Left lung (tissue), 10 donors: ENCODE results near the gene TGFB1I1. TPM values are rescaled to one million over a fixed set of nuclear protein-coding genes. Genes with fewer than 3 reads are reported as not detected.

Source experiments
- ATAC-seq: fragments of 200-7000 bp; cut with Tn5 transposase; one replicate; pipeline ENCODE4 v1.9.1; 2020; ENCODE audit warnings: moderate library complexity
- DNase-seq, 4 donors: peaks; one replicate each; pipeline ENCODE4 v3.0.0-alpha.2; 2013 to 2020
- H3K27ac ChIP-seq, 2 donors: fragments of 200-600 bp; sonication (generic) in 1 of 2; one replicate each; pipeline versions ENCODE4 v1.5.0 to v1.8.0; 2020 to 2021
- H3K27me3 ChIP-seq, 2 donors: fragments of 200-600 bp; sonication (generic) in 1 of 2; one replicate each; pipeline versions ENCODE4 v1.5.0 to v1.8.0; 2020 to 2021
- H3K36me3 ChIP-seq, 2 donors: fragments of 200-600 bp; sonication (generic) in 1 of 2; one replicate each; pipeline versions ENCODE4 v1.5.0 to v1.8.0; 2020 to 2021
- H3K4me1 ChIP-seq, 2 donors: fragments of 200-600 bp; one replicate each; pipeline ENCODE4 v1.8.0; 2021
- H3K4me3 ChIP-seq, 2 donors: fragments of 200-600 bp; sonication (generic) in 1 of 2; one replicate each; pipeline versions ENCODE4 v1.5.0 to v1.8.0; 2020 to 2021; ENCODE audit warnings: mild to moderate bottlenecking in 1 of 2
- H3K9me3 ChIP-seq, 2 donors: fragments of 200-600 bp; sonication (generic) in 1 of 2; one replicate each; pipeline versions ENCODE4 v1.5.0 to v1.8.0; 2020 to 2021
- intact Hi-C, 2 donors: fragments of 100-400 bp; cut with DNase I; formaldehyde crosslinking; loops; one replicate each; pipeline versions ENCODE4 v1.11.2 to v1.14.2; 2022
- polyA plus RNA-seq, 6 donors: library from polyadenylated mRNA; unstranded; fragments of 120-200 nt; gene quantifications; one replicate each; pipeline ENCODE4 v1.2.1, GENCODE V29; 2013; ENCODE audit not compliant: insufficient read length in 6 of 6
- total RNA-seq, 2 donors: library from RNA; stranded (reverse); fragmentation: NEBNext Ultra II Directional; extraction: Animal tissue kit (Norgen Biotek cat#: 25700); gene quantifications; one replicate each; pipeline ENCODE4 v1.2.1, GENCODE V29; 2021
- TF ChIP-seq, protein P1 (sequence below), 2 donors: fragments of 200-600 bp; sonication (generic) in 1 of 2; IDR thresholded peaks; one replicate each; pipeline versions ENCODE4 v1.5.0 to v1.8.0; 2021; ENCODE audit warnings: antibody characterized with exemption in 2 of 2
- donor health status: DM: no; HTN: yes; CAD: no.
- donor health status: DM: no; HTN: no; CAD: no.

The TGFB1I1 gene
- total and polyA plus RNA-seq, 8 donors, result 49.3 to 85.3 (median 66.8) TPM

DNA sequence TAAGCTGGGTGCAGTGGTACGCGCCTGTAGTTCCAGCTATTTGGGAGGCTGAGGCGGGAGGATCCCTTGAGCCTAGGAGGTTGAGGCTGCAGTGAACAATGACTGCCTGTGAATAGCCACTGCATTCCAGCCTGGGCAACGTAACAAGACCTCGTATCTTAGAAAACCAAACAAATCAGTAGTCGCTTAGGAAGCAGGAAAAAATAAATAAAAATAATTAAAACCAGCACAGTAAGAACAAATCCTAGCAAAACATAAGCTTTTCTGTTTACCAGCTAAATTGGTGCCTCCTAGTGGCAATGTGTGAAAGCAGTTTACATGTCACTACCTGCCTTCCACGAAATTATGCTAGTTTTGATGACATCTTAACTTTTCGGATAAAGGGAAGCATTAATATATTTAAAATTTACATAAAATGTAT lies 11.4 kb upstream of the TGFB1I1 start:
- Histone ChIP-seq H3K4me1 (peaks cover 18 to 45% of the 10 kb centered on the region in 2 donors), H3K9me3 (no peaks in the 10 kb centered on the region), H3K36me3 (peaks cover 0 to 39% of the 10 kb centered on the region in 2 donors), H3K4me3 (peak overlapping the region; percentile 33 to 82), H3K27ac (peak overlapping the region; percentile 99 to 100), H3K27me3 (no peaks in the 10 kb centered on the region)
- DNase-seq (no peak), ATAC-seq (no peak)
- intact Hi-C loops, result no loop called here
- TF ChIP-seq, protein P1, sequence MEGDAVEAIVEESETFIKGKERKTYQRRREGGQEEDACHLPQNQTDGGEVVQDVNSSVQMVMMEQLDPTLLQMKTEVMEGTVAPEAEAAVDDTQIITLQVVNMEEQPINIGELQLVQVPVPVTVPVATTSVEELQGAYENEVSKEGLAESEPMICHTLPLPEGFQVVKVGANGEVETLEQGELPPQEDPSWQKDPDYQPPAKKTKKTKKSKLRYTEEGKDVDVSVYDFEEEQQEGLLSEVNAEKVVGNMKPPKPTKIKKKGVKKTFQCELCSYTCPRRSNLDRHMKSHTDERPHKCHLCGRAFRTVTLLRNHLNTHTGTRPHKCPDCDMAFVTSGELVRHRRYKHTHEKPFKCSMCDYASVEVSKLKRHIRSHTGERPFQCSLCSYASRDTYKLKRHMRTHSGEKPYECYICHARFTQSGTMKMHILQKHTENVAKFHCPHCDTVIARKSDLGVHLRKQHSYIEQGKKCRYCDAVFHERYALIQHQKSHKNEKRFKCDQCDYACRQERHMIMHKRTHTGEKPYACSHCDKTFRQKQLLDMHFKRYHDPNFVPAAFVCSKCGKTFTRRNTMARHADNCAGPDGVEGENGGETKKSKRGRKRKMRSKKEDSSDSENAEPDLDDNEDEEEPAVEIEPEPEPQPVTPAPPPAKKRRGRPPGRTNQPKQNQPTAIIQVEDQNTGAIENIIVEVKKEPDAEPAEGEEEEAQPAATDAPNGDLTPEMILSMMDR (IDR thresholded peaks at IDR 0.05), result peak; percentile 51 to 59

DNA sequence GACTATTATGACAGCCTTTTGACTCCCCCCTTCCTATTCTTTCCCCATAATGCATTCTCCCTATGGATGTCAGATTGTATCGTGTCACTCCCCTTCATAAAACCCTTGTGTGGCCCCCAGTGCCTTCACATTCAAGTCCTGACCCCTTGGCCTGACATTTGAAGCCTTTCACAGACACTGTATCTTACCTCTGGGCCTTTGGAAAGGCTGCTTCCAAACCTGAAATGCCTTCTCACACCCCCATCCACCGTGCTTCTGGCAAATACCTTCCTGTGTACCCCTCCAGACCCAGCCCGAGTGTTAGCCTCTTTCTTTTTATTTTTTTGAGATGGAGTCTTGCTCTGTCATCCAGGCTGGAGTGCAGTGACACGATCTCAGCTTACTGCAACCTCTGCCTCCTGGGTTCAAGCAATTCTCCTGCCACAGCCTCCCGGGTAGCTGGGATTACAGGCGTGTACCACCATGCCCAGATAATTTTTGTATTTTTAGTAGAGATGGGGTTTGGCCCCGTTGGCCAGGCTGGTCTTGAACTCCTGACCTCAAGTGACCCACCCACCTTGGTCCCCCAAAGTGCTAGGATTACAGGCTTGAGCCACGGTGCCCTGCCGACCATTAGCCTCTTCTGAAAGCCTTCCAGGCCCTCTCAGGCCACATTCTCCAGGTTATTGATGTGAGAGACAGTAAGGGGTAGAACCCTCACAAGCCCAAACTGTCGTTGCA lies 10.6 kb upstream of the TGFB1I1 start:
- intact Hi-C loops, result no loop called here
- Histone ChIP-seq H3K27me3 (no peaks in the 10 kb centered on the region), H3K9me3 (no peaks in the 10 kb centered on the region), H3K4me1 (peaks cover 18 to 38% of the 10 kb centered on the region in 2 donors), H3K36me3 (peaks cover 0 to 47% of the 10 kb centered on the region in 2 donors), H3K4me3 (no peak overlapping the region), H3K27ac (no peak overlapping the region)
- DNase-seq, result no peak
- TF ChIP-seq, protein P1 (IDR thresholded peaks at IDR 0.05), result no peak
- ATAC-seq, result no peak

DNA sequence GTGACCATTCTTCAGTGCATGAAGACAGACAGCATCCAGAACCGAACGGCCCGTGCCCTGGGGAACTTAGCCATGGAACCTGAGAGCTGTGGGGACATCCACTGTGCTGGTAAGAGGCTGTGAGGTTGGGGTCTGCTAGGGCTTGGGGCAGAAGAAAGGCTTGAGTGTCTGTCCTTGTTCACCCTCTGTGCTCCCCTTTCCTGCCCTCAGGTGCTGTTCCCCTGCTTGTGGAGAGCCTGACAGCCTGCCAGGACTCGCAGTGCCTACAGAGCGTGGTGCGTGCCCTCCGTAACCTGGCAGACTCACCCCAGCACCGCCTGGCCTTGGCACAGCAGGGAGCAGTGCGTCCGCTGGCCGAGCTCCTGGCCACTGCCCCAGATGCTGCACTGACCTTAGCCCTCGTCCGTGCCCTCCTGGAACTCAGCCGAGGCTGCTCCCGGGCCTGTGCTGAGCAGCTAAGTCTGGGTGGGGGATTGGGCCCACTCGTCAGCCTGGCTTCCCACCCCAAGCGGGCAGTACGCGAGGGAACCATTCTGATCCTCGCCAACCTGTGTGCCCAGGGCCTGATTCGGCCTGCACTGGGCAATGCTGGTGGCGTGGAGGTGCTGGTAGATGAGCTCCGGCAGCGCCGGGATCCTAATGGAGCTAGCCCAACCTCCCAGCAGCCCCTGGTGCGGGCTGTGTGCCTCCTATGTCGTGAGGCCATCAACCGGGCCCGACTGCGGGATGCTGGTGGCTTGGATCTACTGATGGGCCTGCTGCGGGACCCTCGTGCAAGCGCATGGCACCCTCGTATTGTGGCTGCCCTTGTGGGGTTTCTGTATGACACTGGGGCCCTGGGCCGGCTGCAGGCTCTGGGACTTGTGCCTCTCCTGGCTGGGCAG lies 9.8 kb upstream of the TGFB1I1 start:
- intact Hi-C loops, result no loop called here
- Histone ChIP-seq H3K9me3 (no peaks in the 10 kb centered on the region), H3K27me3 (no peaks in the 10 kb centered on the region), H3K27ac (no peak overlapping the region), H3K4me1 (peaks cover 14 to 32% of the 10 kb centered on the region in 2 donors), H3K4me3 (no peak overlapping the region), H3K36me3 (peaks cover 0 to 55% of the 10 kb centered on the region in 2 donors)
- no peak for DNase-seq
- TF ChIP-seq, protein P1 (IDR thresholded peaks at IDR 0.05), result no peak
- no peak for ATAC-seq

DNA sequence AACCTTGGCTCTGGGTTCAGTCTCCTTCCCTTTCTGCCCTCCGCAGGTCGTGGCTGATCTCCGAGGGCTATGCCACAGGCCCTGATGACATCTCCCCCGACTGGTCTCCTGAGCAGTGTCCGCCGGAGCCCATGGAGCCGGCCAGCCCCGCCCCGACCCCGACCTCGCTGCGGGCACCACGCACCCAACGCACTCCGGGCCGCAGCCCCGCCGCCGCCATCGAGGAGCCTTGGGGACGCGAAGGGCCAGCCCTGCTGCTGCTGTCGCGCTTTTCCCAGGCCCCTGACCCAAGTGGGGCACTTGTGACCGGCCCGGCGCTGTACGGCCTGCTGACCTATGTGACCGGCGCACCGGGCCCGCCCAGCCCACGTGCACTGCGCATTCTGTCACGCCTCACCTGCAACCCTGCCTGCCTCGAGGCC lies 7.6 kb upstream of the TGFB1I1 start:
- intact Hi-C loops, result no loop called here
- DNase-seq (peak in 1 of 4 donors; percentile 81), ATAC-seq (no peak)
- Histone ChIP-seq H3K27ac (no peak overlapping the region), H3K4me1 (peaks cover 6 to 23% of the 10 kb centered on the region in 2 donors), H3K27me3 (no peaks in the 10 kb centered on the region), H3K4me3 (no peak overlapping the region), H3K9me3 (no peaks in the 10 kb centered on the region), H3K36me3 (peaks cover 0 to 57% of the 10 kb centered on the region in 2 donors)
- TF ChIP-seq, protein P1 (IDR thresholded peaks at IDR 0.05), result no peak

DNA sequence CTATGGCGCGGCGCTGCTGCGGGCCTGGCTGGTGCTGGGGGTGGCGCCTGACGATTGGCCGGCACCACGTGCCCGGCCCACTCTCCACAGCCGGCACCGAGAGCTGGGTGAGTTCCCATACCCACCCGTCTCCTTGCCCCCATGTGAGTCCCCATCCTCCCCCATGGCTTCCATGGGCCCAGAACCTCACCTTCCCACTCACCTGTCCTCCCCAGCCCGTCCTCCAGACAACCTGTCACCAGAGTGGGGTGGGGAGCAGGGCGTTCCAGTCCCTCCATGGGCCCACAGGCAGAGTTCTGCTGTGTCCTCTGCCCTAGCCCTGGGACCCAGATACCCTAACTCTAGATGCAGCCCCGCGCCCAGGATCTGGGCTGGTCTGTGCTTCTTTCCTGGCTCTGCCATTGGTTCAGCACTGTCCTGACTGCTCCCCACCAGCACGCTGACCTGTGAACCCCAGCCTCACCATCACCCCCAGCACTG lies 7.1 kb upstream of the TGFB1I1 start:
- no peak overlapping the region for H3K4me3 ChIP-seq
- no peaks in the 10 kb centered on the region for H3K9me3 ChIP-seq
- H3K27me3 ChIP-seq, result no peaks in the 10 kb centered on the region
- intact Hi-C loops, result no loop called here
- ATAC-seq (no peak), DNase-seq (no peak)
- TF ChIP-seq, protein P1 (IDR thresholded peaks at IDR 0.05), result no peak
- H3K4me1 ChIP-seq, result peaks cover 6 to 23% of the 10 kb centered on the region in 2 donors
- H3K27ac ChIP-seq, result no peak overlapping the region
- H3K36me3 ChIP-seq, result peaks cover 0 to 57% of the 10 kb centered on the region in 2 donors
